ENCODE measurements around the gene YARS1. TPM values are rescaled to one million over a fixed set of nuclear protein-coding genes. Genes with fewer than 3 reads are reported as not detected.

YARS1 gene
- total and polyA plus RNA-seq, 2 of the 4 experiments (the other 2 are of a cell fraction): 100 to 166 TPM

DNA sequence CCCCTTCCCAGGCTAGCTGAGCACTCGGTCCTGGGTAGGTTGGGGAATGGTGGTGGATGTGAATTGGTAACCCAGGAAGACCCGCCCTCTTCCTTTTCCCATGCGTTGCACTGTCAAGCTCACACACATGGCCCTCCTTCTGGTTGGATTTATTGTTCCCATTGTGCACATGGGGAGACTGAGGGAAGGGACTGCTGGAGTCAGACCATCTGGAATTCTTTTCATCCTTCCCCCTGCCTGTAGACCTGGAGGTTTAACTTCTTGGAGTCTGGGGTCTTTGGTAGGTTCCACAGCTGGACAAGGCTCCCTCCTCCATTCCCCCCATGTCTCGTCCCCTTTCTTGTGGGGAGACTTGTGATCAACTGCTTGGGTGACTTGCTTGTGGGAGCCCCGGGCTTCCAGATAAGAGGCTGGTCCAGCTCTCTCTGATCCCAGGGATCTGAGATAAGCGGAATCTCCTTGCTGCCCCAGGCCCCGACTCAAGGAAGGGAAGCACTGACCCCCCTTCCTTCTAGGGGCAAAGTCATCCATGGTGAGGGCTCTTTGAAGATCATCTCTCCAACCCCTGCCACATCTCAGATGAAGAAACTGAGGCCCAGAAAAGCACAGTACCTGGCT lies 58.9 kb downstream of the YARS1 start:
- Histone ChIP-seq H4K20me1 (ENCODE audit: insufficient read depth, low read length) (peaks cover 13% of the 10 kb centered on the region), H2BK15ac (ENCODE audit: low read depth, low read length) (no peak overlapping the region), H3K23ac (ENCODE audit: low read depth, low read length) (no peak overlapping the region), H3K9ac (ENCODE audit: low read depth, low read length) (no peak overlapping the region), H3K4me1 (ENCODE audit: control insufficient read depth, insufficient read depth, low read length) (peaks cover 32% of the 10 kb centered on the region), H2AK9ac (replicated peaks; ENCODE audit: low read depth, low read length, poor library complexity) (no peak overlapping the region), H2BK5ac (ENCODE audit: low read depth, low read length, poor library complexity, severe bottlenecking) (no peak overlapping the region), H4K5ac (ENCODE audit: low read depth, low read length) (no peak overlapping the region), H4K8ac (ENCODE audit: low read depth in 2 of 2, low read length in 2 of 2) (no peak overlapping the region), H3K27ac (ENCODE audit: insufficient read depth, low read length) (no peak overlapping the region), H3K79me1 (ENCODE audit: low read depth in 1 of 2, low read length in 2 of 2) (peaks cover 4 to 33% of the 10 kb centered on the region in 2 experiments), H3K18ac (ENCODE audit: low read depth, low read length) (no peak overlapping the region), H4K91ac (ENCODE audit: insufficient read depth, low read depth, low read length) (no peak overlapping the region), H3K27me3 (ENCODE audit: control insufficient read depth, insufficient read depth, low read length) (peaks cover 12% of the 10 kb centered on the region), H3K4ac (ENCODE audit: low read depth, low read length) (no peak overlapping the region), H3K9me1 (ENCODE audit: insufficient read depth, low read length) (peaks cover 16% of the 10 kb centered on the region), H3K9me3 (ENCODE audit: control insufficient read depth, insufficient read depth, low read length) (no peaks in the 10 kb centered on the region), H3K4me2 (ENCODE audit: low read depth, low read length) (no peak overlapping the region), H3K4me3 (ENCODE audit: insufficient read depth, low read depth, low read length) (no peak overlapping the region), H2AFZ (replicated peaks; ENCODE audit: low read length, poor library complexity) (no peak overlapping the region), H3K36me3 (ENCODE audit: control insufficient read depth, insufficient read depth, low read length) (no peaks in the 10 kb centered on the region), H2BK120ac (ENCODE audit: low read depth, low read length) (no peak overlapping the region), H3K56ac (ENCODE audit: extremely low read depth, insufficient read depth, low read length) (no peak overlapping the region), H3K14ac (replicated peaks; ENCODE audit: low read depth, low read length) (no peak overlapping the region), H2AK5ac (ENCODE audit: low read depth, low read length) (no peak overlapping the region), H2BK20ac (ENCODE audit: low read depth, low read length) (no peak overlapping the region)
- CTCF ChIA-PET: no interaction called here
- no CpG with 5 or more reads among the region's 7 CpGs for WGBS, 2 experiments (ENCODE audit: extremely low coverage in 2 of 2, insufficient read length in 1 of 2)
- no TSS peak for BruUV-seq (replicated peaks)
- in situ Hi-C loops (cut with MboI; ENCODE audit: low sequenced_read_pairs) (no loop called here), dilution Hi-C loops (cut with HindIII; ENCODE audit: low sequenced_read_pairs, unreplicated experiment) (no loop called here), intact Hi-C loops (cut with micrococcal nuclease) (no loop called here)
- POLR2A ChIA-PET (ENCODE audit: unreplicated experiment): interaction anchor here (0.6 kb wide), 1 partner anchor 80 kb away, joined by 6 read pairs; no protein-coding TSS in a partner anchor
- no peak for DNase-seq
- ATAC-seq (ENCODE audit: low read depth): no peak
- TF ChIP-seq, protein P1, sequence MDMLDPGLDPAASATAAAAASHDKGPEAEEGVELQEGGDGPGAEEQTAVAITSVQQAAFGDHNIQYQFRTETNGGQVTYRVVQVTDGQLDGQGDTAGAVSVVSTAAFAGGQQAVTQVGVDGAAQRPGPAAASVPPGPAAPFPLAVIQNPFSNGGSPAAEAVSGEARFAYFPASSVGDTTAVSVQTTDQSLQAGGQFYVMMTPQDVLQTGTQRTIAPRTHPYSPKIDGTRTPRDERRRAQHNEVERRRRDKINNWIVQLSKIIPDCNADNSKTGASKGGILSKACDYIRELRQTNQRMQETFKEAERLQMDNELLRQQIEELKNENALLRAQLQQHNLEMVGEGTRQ (IDR thresholded peaks at IDR 0.05; ENCODE audit: low read depth, low read length): no peak
- TF ChIP-seq CEBPB (IDR thresholded peaks at IDR 0.05; ENCODE audit: low read depth, low read length): no peak
- TF ChIP-seq FOS (IDR thresholded peaks at IDR 0.05; ENCODE audit: low read depth, low read length): no peak
- no peak for TF ChIP-seq SMC3 (IDR thresholded peaks at IDR 0.05; ENCODE audit: low read depth, low read length)
- no peak for TF ChIP-seq RCOR1 (IDR thresholded peaks at IDR 0.05; ENCODE audit: insufficient replicate concordance, low read length)
- TF ChIP-seq, protein P2, sequence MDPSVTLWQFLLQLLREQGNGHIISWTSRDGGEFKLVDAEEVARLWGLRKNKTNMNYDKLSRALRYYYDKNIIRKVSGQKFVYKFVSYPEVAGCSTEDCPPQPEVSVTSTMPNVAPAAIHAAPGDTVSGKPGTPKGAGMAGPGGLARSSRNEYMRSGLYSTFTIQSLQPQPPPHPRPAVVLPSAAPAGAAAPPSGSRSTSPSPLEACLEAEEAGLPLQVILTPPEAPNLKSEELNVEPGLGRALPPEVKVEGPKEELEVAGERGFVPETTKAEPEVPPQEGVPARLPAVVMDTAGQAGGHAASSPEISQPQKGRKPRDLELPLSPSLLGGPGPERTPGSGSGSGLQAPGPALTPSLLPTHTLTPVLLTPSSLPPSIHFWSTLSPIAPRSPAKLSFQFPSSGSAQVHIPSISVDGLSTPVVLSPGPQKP (IDR thresholded peaks at IDR 0.05; ENCODE audit: borderline replicate concordance, low read depth, low read length): no peak
- TF ChIP-seq CHD1 (IDR thresholded peaks at IDR 0.05; ENCODE audit: low read depth, low read length): no peak
- TF ChIP-seq MAZ (IDR thresholded peaks at IDR 0.05; ENCODE audit: borderline replicate concordance, low read depth, low read length): no peak
- no peak for TF ChIP-seq RAD21 (IDR thresholded peaks at IDR 0.05; ENCODE audit: low read length)
- no peak for TF ChIP-seq MXI1 (IDR thresholded peaks at IDR 0.05; ENCODE audit: borderline replicate concordance, low read depth, low read length)
